NAMALWA (cell line): ENCODE measurements around the gene GGT7.
"Not testable (repeated sequence)": the region's sequence is repeated elsewhere in the genome, so short reads cannot be mapped to it uniquely, and the experiment has no call there.

ENCODE experiments used
- DNase-seq: peaks from one replicate; pipeline ENCODE4 v3.0.0-alpha.2; 2015; ENCODE audit warnings: low spot score

Gene GGT7

GRCh38 chr20:34883087-34883688 is 10.5 kb upstream of the GGT7 start:
- DNase-seq, result no peak

GRCh38 chr20:34881689-34882088 is 9.0 kb upstream of the GGT7 start:
- DNase-seq, result no peak

GRCh38 chr20:34880971-34881370 is 8.3 kb upstream of the GGT7 start:
- DNase-seq, result not testable (repeated sequence)

- DNase-seq, result no peak
These were observed 7.7 kb upstream of the GGT7 start for GRCh38 chr20:34880215-34880850.

GRCh38 chr20:34876406-34877282 is 4.0 kb upstream of the GGT7 start, which contains the start of gene ACSS2:
Gene ACSS2, plus strand, starts transcription at chr20:34876612. Its CDS starts 34 bp downstream, at chr20:34876646.
- DNase-seq, result no peak

- peak; percentile 88 for DNase-seq
These were observed 3.2 kb upstream of the GGT7 start for GRCh38 chr20:34875642-34876405.

GRCh38 chr20:34874094-34874654 is 1.5 kb upstream of the GGT7 start:
- DNase-seq, result peak; percentile 72

- no peak for DNase-seq
These were observed 982 bp upstream of the GGT7 start for GRCh38 chr20:34873583-34874093.

- DNase-seq, result no peak
These were observed 562 bp downstream of the GGT7 start for GRCh38 chr20:34871966-34872621.

- no peak for DNase-seq
These were observed 1.2 kb downstream of the GGT7 start for GRCh38 chr20:34871320-34871926.

- DNase-seq, result no peak
These were observed 8.4 kb downstream of the GGT7 start for GRCh38 chr20:34864216-34864615.

GRCh38 chr20:34863421-34863965 is 9.2 kb downstream of the GGT7 start:
- DNase-seq, result no peak

GRCh38 chr20:34862724-34863123 is 9.9 kb downstream of the GGT7 start:
- DNase-seq, result no peak

GRCh38 chr20:34861386-34862084 is 11.1 kb downstream of the GGT7 start:
- no peak for DNase-seq

GRCh38 chr20:34859826-34860545 is 12.7 kb downstream of the GGT7 start:
- DNase-seq, result no peak

- DNase-seq, result no peak
These were observed 13.3 kb downstream of the GGT7 start for GRCh38 chr20:34859367-34859766.

- DNase-seq, result no peak
These were observed 20.4 kb downstream of the GGT7 start for GRCh38 chr20:34852298-34852697.

- DNase-seq, result no peak
These were observed 21.7 kb downstream of the GGT7 start for GRCh38 chr20:34850969-34851368.

- no peak for DNase-seq
These were observed 22.9 kb downstream of the GGT7 start for GRCh38 chr20:34849778-34850177.
